GM19467 (cell line): ENCODE results near the gene PRKRIP1.
"Not testable (repeated sequence)": the region's sequence is repeated elsewhere in the genome, so short reads cannot be mapped to it uniquely, and the experiment has no call there.

ENCODE experiments used
- ATAC-seq: cut with Tn5 transposase; IDR thresholded peaks from one replicate; pipeline ENCODE4 v1.9.1; 2021; ENCODE audit warnings: mild to moderate bottlenecking, moderate library complexity; ENCODE audit not compliant: unreplicated experiment

The PRKRIP1 gene

DNA sequence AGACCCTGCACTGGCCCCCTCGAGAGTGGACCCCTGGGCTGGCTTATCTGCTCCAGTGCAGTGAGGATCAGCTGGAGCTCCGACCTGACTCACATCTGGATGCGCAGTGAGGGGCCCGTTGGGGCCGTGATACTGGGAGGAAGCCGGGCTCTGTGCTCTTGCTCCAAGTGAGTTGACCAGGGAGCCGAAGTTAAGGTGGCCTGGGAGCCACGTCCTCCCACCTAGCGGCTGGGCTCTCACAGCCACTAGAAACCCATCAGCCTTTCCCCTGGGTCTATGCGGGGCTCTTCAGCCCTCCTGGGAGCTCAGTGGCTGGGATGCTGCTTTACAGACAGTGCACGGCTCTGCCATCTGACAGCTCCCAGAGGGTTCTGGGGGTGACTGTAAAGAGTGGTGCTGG is 59.4 kb downstream of the PRKRIP1 start:
- no peak for ATAC-seq

DNA sequence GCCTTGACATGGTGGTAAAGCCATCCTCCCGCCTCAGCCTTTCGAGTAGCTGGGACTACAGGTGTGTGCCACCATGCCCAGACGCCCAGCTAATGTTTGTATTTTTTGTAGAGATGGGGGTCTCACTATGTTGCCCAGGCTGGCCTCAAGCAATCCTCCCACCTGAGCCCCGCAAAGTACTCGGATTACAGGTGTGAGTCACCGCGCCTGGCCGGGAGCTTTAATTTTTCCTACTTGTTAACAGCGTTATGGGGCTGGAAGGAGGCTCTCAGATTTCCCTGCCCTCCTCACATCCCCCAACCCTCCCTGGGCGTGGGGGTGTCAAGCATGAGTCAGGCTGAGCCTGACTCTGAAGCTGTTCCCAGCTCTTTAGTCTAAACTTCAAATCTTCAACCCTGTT is 60.2 kb downstream of the PRKRIP1 start:
- ATAC-seq: no peak

DNA sequence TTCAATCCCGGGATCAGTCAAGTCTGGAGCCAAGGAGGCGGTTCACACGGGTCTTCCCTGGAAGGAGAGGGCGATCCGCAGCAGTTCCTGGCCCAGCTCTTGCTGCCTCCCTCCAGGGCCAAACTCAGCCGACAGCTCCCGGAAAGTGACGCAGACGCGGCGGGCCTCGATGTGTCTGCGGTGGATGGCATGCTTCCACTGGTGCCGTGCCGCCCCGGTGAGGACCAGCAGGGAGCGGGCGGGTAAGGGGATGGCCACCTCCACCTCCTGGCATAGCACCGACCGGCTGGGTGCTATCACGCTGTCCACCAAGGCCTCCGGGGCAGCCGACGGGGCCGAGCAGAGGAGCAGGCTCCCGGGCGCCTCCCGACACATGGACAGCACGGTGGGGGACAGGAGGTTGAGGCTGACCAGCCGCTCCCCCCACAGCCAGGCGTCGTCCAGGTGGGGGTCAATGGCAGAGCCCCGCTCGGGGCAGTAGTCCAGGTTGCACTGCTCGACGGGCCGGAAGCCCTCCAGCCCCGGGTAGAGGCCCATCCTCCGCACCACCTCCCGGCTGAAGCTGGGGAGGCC is 61.3 kb downstream of the PRKRIP1 start:
- ATAC-seq: no peak

DNA sequence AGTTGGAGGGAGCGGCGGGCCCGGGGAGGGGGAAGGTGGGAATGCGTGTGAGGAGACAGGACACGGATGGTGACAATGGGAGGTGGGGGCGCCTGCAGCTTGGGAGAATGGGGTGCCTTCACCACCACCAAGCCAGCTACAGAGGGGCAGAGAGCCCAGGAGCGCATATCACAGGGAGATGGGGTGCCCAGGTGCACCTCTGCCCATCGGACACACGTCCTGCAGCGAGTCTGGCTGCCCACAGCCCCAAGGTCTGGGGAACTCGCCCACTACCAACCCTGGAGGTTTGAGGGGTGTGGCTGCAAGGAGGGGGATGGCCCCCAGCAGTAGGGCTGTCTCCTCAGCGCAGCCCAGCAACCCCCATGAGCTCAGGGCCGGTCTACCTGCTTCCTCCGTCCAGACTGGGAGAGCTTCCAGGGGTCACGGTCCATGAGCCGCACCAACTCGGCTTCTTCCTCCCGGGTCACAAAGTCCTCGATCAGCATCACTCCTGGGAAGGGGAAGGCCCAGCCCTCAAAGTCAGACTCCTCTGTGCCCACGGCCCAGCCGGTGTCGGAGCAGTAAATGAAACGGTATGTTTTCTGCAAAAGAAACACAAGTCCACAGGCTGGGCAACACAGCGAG is 63.2 kb downstream of the PRKRIP1 start:
- no peak for ATAC-seq

DNA sequence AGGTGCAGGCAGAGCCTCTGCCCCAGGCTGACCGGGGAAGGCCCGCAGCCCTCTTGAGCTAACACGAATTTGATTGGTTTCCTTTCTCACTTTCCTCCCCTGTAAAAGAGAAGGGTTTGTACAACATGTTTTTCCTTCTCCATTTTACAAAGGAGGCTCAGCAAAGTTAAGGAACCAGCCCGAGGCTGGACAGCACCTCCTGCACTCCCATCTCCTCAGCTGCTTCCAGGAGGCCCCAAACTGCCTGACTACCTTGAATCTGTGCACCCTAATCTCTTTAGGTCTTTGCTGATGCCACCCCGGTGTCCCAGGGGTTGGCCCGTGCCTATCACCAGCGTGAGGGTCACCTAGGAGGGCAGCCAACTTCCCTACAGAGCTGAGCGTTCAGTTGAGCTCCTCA is 64.3 kb downstream of the PRKRIP1 start:
- ATAC-seq: no peak

DNA sequence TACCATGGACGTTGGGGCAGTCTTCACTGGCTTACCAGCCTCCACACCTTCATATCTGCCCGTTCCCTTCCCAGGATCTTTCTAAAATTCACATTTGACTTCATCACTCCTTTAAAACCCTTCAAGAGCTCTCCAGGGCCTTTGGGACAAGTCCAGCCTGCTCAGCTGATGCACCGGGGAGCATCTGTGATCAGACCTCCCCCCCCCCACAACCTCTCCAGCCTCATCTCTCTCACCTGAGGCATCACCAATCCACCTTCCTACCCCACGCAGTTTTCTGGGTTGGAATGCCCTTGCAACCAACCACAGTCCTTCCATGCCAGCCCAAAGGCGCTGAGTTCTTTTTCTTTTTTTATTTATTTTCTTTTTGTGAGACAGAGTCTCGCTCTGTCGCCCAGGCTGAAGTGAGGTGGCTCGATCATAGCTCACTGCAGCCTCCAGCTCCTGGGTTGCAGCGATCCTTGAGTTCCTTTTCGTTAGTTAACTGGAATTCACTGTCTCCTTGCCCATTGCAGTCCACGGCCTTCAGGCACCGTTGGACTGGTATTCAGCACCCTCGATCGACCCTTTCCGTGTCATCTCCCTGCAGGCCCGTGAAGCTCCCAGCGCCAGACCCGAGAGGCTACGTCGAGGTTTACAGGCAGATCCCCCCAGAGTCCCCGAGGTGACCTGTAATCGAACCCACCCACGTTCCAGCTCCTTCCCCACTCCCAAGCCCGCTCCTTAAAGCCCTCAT is 67.8 kb downstream of the PRKRIP1 start:
- no peak for ATAC-seq

DNA sequence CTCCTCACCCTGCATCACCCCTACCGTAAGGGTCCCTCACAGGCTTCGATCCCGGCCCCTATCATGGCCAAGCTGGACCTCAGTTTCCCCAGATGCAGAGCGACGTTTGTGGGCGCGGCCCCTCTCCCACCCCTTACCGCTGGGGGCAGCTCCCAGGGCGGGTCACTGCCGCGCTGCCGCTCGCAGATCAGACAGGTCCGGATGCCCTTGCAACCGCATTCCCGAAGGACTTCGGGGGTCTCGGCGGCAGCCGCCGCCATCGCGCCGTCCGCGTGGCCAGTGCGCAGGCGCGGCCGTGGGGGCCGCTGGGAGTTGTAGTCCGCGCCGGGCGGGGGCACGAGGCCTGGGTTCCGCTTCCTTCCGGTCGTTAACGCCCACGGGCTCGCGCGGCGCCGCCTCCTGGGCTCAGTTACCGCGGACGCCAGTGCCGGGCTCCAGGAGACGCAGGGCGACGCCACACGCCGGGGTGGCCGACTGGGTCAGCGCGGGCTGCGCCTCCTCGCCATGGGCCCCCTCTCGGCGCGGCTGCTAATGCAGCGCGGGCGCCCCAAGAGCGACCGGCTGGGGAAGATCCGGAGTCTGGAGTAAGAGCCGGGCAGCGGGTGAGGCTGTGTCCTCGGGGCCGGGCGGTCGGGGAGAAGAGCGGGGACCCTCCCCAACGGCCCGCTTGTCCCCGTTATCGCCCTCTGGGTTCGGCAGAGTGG is 68.6 kb downstream of the PRKRIP1 start, which contains the start of the genes ALKBH4 and LRWD1:
Gene ALKBH4, minus strand, starts transcription at position 287 of the 704 bp plus-strand sequence. Its CDS starts 27 bp downstream, at position 260.
Gene LRWD1, plus strand, starts transcription at position 408 of the 704 bp plus-strand sequence. Its CDS starts 97 bp downstream, at position 505.
- ATAC-seq: peak; percentile 84

DNA sequence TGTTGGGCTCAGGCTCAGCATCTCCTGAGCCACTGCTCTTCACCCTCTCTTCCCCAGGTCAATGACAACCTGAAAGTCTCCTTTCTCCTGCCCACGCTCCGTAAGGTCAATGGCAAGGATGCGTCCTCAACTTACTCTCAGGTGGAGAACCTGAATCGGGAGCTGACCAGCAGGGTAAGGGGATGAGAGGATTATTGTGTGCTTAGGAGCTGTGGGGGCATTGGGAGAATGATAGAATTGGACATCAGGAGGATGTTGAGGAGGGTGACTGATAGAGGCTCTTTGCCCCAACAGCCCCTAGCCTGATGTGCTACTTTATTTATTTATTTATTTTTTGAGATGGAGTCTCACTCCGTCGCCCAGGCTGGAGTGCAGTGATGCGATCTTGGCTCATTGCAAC is 69.9 kb downstream of the PRKRIP1 start:
- no peak for ATAC-seq

DNA sequence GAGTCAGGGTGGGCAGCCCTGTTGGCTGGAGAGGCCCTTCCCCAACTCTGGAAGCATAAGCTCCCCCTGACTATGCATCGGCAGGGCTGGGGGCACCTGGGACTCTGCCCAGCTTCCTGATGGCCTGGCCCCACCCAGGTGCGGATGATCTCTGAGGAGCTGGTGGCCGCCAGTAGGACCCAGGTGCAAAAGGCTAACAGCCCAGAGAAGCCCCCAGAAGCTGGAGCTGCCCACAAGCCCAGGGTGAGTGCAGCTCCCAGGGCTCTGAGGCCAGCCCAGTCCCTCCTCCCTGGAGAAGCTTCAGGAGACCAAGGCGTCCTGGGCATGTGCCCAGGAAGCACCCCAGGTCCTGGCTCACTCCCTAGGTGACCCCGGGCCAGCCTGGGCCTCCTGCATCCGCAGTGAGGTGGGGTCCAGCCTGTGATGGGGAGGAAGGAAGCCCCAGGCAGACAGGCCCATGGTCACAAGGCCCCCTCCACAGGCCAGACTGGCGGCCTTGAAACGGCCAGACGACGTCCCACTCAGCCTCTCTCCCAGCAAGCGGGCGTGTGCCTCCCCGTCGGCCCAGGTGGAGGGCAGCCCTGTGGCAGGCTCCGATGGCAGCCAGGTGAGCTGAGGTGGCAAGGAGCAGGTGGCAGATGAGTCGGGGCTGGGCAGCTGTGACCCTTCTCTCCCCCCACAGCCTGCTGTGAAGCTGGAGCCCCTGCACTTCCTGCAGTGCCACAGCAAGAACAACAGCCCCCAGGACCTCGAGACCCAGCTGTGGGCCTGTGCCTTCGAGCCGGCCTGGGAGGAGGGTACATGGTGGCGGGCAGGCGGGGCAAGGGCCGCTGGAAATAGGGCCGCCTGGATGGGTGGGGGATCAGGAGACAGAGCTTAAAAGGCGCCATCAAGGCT is 71.7 kb downstream of the PRKRIP1 start:
- no peak for ATAC-seq

DNA sequence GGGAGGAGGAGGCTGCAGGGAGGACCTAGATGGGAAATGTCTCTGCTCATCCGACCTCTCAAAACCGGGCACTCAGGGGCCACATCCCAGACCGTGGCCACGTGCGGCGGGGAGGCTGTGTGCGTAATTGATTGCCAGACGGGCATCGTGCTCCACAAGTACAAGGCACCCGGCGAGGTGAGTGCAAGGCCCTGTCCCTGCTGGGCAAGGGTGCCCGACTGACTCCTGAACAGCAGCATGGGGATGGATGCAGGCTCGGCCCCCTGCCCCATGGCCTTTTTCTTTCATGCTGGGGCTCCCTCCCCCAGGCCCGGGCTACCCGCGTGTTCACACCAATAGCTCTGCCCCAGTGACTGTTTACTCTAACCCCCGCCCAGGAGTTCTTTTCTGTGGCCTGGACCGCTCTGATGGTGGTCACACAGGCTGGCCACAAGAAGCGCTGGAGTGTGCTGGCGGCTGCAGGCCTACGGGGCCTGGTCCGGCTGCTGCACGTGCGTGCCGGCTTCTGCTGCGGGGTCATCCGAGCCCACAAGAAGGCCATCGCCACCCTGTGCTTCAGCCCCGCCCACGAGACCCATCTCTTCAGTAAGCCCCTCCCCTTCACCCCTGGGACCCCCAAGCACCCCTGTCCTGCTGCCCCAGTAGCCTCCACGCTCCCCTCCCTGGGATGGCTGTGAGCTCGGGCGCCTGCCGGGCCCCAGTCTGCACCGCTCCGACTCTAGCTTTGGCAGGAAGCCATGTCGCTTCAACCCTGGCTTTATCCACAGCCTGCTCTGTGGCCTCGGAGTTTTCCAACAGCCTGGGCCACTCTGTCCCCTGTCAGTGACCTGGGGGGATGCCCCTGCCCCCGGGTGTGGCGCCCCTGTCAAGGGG is 72.6 kb downstream of the PRKRIP1 start:
- no peak for ATAC-seq

DNA sequence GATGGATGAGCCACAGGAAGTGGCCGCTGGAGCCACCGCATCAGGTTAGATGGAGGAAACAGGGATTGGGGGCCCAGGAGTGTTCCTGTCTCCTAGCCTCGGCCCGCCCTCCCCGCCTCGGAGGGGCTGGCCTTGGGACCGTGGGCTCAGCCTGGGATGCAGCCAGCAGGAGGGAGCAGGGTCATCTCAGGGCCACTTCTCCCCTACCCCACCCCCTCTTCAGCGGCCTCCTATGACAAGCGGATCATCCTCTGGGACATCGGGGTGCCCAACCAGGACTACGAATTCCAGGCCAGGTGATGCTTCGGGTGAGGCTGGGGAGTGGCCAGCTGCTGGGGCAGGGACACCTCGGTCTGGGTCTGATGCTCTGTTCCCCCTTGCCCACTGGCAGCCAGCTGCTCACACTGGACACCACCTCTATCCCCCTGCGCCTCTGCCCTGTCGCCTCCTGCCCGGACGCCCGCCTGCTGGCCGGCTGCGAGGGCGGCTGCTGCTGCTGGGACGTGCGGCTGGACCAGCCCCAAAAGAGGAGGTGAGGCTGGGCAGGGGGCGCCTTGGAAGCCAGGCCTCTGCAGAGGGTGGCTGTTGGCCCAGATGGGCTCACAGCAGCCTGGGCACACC is 73.3 kb downstream of the PRKRIP1 start:
- no peak for ATAC-seq

DNA sequence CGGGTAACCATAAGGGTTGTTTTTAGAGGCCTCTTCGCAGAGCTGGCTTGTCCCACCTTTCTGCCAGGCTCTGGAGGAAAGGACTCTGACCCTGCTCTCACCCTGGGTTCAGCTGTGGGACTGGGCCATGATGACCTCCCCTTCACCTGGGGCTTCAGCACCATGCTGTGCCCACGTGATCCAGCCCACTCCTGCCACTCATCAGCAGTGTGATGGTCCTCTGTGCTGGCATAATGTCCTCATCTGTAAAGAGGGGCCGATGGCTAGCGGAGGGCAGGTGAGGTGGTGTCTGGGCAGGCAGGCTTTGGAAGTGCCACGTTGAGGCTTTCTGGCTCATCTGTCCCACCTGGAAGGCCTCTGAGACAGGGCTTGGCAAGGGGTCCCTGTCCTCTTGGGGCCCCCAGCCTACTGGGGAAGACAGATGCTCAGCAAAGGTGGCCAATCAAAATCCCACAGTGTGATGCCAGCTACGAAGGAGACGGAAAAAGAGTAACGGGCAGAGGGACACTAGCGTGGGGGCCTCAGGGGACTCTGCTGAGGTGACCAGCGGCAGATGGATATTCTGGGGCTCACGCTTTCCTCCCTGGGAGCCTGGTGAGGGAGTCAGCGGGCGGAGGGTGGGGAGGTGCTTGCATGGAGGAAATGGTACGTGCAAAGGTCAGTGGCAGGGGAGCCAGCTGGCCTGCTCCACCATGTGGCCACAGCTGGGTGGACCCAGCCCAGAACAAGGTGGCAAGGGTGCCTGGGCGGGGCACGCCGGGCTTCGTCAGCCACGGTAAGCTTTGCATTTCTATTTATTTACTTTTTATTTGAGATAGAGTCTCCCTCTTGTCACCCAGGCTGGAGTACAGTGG is 74.0 kb downstream of the PRKRIP1 start:
- no peak for ATAC-seq

DNA sequence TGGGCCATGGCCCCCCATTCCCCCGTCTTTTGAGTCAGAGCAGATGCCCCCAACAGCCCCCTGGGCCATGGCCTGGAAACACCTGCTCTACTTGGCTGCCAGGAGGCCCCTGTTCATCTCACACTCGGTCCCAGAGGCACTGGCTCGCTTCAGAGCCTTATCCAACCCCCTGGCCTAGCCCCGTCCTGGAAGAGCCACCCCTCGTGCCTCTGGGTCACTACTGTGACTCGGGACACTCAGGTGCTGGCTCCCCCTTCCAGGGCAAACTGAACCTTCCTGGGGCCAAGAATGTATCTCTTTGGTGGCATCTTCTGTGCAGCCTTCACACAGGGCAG is 75.6 kb downstream of the PRKRIP1 start:
- ATAC-seq: no peak

DNA sequence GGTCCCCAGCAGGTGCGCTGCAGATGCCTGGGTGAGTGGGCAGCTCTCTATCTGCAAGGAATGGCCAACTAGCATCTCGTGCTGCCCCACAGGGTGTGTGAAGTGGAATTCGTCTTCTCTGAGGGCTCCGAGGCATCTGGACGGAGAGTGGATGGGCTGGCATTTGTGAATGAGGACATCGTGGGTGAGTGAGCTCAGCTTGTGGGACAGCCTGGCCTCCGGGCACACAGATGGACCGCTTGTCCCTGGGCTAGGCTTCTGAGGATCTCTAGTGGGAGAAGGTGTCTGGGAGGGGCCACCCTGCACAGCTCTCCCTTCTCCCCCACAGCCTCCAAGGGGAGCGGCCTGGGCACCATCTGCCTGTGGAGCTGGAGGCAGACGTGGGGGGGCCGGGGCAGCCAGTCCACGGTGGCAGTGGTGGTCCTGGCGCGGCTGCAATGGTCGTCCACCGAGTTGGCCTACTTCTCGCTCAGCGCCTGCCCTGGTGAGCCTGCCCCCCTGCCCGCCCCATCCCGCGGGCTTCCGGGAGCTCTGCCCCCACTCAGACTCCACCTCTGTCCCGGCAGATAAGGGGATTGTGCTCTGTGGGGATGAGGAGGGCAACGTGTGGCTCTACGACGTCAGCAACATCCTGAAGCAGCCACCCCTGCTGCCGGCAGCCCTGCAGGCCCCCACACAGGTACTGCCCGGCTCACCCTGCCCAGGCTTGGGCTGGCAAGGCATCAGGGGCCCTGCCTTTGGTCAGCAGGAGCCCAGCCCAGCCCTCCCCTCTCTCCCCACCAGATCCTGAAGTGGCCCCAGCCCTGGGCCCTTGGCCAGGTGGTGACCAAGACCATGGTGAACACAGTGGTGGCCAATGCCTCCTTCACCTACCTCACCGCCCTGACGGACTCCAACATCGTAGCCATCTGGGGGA is 76.2 kb downstream of the PRKRIP1 start:
- ATAC-seq: no peak

DNA sequence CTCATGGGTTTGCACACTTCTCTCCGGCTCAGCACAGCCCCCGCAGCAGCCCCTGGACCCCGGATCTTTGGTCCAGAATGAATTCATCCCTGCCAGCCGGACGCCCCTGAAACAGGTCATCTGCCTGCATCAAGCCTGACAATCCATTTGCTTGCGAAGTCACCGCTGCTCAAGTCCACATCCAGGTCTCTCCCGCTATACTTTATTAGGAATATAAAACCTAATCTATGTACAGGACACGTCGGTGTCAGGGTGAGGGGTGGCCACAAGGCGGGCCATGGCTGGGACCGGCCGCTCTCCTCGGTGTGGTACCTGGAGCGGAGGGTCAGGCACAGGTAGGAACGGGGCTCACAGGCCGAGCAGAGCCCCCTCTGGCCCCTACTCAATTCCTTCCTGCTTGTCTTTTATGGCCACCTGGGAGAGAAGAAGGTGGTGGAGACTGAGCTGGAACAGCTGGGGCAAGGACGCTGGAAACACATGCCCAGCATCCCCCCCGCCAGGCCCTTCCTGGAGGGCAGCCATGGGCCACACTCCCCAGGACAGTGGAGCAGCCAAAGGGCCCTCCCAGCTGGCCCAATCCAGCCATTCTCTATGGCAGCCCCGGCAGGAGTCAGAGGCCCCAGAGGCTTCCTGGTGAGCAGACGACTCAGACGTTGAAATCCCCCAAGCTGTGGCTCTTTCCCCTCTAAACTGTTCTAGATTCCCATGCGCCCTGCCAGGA is 77.3 kb downstream of the PRKRIP1 start:
- ATAC-seq: no peak

DNA sequence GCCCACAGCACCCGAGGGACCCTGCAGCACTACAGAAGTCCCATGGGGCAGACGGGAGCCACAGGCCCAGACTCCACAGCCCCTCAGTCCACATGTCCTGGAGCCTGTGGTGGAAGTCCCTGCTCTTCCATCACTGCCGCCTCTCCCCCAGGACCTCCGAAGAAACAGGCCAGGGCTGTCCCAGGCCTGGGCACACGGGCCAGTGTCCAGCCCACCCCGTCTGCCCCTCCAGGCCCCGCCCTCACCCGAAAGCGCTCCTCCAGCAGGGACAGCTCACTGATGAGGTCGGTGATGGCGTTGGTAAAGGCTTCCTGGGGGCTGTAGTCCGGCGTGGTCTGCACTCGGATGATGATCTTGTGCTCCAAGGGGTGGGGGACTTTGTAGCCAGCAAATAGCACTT is 78.0 kb downstream of the PRKRIP1 start:
- ATAC-seq: not testable (repeated sequence)
